Stimulated activated CD4-positive, alpha-beta T cell treated with anti-CD3 and anti-CD28 coated beads, Interleukin-15, amount 100 ng/mL, for 1 hour (primary cell): ENCODE data around the gene CEP41.

ENCODE experiments used
- DNase-seq, 2 donors: peaks; one replicate each; pipeline ENCODE4 v3.0.0-alpha.2; 2020; ENCODE audit warnings: low read depth in 1 of 2, low spot score in 1 of 2

The CEP41 gene

DNA sequence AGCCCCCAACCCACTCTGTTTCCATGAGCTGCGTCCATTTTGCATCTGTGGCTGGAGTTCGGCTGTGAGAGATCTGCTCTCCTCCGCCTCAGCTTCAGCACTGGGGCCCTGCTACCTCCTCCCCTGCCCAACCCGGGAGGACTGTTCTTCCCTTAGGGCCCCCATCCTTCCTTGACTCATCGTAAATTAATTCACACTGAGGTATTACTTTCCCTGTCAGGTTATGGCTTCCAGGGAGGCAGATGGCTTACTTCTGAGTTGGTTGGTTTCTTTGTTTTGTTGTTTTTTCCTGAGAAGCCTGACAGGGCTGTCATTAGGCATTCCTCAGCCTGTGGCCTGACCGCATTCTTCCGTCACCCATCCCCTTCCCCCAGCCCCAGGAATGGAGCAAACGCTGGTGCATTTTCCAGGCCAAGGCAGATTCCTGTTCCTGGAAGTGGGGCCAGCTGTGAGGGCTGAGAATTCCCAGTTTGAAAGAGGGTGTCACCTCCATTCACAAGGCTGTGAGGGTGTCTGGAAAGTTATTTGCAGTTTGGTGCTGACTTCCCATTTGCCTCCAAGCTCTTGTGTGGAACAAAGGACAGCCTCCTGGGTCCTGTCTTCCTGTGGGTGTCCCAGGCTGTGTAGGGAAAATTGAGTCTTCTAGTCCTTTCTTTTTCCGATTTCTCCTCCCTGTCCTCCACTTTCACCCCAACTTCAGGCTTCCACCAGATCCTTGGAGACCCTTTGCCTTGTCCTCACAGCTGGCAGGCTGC lies 84.5 kb downstream of the CEP41 start:
- DNase-seq, result no peak

DNA sequence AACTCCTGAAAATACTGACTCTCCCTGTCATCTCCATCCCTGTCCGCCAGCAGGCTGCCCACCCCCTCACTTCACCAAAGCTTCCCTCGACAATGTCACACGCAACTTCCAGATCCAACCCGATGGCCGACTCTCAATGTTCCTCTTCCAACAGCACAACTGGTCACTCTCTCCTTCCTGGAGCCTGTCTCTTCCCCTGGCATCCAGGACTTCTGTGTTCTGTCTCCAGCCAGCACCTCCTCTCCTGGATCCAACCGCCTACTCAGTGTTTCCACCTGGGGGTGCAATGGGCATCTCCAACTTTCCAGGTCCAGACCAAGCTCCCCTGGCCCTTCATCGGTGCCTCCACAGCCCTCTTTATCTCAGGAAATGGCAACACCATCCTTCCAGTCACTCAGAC lies 87.6 kb downstream of the CEP41 start:
- DNase-seq, result no peak

DNA sequence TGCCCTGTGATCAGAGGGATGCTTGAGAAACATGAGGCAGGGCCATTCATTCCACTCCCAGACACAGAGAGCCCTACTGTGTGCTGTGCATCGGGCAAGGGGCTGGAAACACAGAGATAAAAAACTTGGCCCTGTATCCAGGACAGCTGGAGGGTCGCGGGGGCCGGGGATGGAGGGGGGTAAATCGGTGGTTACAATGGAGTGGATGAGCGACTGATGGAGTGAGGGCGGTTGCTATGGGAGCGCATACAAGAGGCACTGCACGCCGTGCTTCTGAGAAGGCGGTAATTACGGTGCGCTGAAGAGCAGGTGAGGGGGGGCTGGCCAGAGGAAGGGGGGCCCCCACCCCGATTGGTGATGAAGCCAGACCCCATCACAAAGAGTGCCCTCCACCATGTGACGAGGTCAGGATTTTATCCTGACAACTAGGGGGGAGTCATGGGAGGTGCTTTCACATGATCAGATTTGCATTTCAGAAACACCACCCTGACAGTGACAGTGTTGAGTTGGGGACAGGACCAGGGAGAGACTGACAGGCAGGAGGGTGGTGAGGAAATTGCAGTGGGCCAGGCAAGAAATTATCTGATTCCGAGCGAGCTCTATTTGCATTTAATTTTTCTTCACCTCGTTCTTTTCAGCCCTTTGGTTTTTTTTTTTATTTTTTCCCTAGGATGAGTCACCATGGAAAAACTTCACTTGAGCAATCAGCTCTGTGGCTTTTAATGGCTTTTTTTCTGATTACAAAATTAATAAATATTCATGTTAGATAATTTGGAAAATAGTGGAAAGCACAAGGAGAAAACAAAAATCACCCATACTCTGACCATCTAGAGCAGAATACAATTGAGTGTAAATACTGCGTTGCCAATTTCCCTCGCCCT lies 88.4 kb downstream of the CEP41 start:
- no peak for DNase-seq

DNA sequence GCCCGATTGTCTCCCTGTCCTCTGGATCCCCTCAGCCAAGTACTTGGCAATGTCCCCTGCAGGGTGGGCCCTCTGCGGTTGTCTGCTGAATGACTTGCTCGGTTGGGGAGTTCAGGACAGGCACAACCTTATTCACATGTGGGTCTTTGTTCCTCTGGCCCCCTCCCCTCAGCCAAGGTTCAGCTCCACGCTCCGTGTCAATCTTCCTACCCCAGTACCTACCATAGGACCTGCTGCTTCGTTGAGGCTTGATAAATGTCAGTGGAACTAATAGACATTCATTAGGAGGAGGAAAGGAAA lies 89.1 kb downstream of the CEP41 start:
- no peak for DNase-seq

DNA sequence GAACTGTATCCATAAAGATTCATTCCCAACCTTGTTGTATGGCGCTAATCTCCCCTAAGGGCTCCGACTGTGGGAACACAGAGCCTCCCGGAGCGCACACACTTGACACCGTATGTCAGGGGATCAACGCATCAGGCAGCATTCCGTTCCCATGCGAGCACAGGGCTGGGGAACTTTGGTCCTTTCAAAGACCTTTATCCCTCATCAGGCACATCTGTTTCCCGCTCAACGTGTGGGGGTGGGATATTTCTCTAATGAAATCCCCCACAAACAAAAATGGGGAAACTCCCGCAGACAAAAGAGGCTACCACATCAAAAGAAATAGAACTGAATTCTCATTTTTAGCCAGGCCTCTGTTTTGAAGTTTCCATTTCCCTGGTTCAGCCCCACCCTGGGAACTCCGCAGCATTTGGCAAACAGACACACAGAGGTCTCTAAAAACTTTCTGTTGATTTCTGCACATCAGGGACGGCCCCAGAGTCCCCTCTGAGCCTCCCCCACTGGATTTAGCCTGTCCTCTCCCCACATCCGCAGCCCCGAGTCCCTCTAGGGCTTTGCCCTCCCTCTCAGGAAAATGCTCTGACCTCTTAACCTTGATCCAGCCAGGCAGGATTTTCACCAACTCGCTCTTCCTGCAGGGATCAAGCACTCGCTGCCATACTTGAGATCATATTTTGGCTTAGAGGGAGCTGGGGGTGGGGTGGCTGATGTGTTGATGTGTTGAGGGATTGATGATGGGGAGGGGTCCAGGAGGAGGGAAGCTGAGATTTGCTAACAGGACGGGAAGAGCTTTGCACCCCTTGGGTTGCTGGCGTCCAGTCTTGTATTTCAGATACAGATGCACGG lies 89.6 kb downstream of the CEP41 start:
- no peak for DNase-seq

DNA sequence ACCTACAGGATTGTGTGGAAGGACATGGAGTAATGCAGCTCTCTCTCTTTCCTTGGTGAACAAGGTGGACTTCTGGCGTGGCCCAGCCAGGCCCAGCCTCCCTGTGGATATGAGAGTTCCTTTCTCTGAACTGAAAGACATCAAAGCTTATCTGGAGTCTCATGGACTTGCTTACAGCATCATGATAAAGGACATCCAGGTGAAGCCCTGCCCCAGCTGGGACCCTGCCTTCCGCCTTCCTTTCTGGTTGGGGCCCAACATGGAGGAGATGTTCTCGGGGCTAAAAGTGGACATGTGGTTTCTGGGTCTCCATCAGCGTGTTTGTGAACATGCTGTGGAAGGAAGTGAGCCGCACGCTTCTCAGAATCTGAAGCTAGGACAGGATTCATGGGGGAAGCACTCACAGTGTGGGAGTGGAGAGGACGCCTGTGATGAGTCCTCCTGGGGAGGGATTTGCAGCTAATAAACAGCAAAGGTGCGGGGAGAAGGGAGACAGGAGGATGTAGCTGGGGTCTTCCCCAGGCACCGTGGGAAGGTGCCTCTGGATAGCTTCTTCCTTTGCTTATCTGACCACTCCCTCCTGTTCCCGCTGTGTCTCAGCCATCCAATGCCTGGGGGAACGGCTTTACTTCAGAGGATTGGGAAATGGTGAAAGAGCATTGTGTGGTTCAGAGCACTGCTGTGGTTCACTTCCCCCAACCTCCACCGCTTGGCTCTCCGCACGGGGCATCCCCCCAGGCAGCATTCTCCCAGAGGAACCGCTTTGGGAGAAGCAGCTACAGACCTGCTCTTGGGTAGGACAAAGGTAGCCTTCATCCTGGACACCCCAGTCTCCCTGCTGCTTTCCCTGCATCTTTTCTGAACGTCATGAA lies 90.7 kb downstream of the CEP41 start:
- no peak for DNase-seq

DNA sequence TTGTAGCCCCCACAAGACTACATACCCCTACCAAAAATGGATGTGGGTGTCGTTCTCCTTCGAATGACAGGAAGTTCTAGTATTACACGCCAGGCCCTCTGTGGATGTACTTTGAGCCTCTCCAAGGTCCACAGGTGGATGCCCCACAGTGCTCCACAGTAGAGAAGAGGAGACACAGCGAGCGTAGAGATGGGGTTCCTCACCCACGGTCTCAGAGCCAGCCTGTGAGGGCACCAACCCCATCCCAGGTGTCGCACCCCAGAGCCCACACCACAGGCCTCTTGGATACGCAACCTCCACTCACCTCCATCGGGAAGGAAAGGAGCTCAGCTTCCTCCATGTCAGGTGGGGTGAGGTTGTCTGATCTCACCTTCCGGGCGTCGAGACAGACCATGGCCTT lies 93.9 kb downstream of the CEP41 start:
- DNase-seq, result no peak

DNA sequence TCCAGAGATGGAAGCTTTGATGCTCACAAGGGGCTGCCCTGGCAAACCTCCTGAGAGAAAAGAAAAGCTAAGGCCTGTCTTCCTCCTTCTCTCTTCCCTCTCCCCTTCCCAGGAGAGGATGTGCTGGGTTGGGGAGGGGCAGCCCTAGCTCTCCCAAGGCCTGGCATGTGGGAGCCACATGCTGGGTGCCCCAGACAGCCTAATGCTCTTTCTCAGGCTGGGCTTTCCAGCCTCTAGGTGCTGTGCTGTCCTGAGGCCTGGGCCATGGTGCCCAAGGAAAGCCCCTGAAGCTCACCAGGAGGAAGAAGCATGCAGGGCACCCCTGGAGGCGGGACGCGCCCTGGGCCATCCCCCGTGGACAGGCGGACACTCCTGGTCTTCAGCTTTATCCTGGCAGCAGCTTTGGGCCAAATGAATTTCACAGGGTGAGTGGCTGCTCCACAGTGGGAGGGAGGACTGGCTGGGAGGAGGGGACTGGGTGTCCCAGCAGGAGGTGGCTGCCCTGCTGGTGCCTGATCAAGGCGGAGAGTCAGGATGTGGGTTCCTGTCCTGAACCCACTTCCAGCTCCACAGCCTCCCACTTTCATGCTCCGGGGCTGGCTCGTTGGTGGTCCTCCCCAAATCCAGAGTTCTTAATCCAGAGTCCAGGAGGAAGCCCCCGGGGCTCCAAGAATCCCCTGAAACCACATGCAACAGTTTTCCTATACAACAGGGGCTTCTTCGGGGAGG lies 94.5 kb downstream of the CEP41 start:
- DNase-seq, result no peak

DNA sequence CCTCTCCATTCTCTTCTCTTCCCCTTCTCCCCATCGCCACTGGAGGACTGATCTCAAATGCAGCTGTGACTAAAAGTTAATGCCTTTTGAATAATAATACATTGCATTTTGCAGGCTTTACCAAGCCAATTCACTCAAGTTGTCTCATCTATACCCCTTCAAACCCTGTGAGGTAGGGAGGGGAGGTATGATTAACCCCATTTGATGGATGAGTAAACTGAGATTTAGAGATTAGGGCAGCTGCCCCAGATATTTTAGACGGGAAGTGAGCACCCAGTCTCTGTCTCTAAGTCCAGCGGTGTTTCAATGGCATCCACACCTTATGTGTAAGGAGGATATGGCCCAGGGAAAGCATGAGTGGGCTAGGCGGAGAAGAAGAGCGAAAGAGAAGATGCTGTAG lies 95.1 kb downstream of the CEP41 start:
- DNase-seq, result no peak

DNA sequence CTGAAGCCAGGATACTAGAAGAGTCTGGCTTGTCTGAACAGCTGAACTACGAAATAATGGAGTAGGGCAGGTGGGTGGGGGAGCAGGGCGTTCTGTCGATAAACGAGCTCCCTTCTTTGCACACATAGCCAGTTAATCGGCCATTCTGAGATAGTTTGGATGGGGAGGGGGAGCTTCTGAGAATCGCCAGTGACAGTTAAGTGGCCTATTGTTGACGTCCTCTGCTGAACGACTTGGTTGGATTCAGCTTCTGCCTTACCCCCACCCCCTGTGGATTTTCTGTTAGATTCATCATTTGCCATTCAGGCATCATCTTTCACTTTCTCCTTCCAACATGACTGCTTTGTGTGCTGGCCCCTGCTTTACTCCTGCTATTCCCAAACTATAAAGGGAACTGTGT lies 95.7 kb downstream of the CEP41 start:
- DNase-seq, result no peak

DNA sequence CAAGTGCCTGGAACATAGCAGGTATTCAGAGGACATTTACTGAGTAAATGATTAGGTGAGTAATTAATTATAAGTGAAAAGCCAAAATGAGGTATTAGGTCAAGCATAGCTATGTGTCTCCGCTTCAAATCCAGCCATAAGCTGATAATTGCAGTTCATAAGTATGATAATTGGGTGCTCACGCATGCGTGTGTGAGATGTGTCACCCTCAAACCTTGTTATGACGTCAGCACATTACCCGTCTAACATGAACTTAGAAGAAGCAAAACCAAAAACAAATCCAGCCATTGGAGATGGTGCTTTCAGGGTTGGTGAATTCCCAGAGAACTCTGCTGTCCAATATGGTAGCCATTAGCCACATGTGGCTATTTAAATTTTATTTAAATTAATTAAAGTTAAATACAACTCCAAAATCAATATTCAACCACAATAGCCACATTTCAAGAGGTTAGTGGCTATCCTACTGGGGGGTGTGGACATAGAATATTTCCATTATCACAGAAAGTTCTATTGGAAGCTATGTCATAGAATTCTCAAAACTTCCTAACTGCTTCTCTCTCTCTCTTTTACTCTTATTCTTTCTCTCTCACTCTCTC lies 96.4 kb downstream of the CEP41 start, which contains the start of gene CPA5:
Gene CPA5, plus strand, starts transcription at position 546 of the 596 bp plus-strand sequence. CDS start 1,670 bp downstream, outside the sequence.
- DNase-seq, result no peak
